Heart right ventricle (tissue), 16 donors: Measurements from ENCODE around the gene SMAD7. TPM values are rescaled to one million over a fixed set of nuclear protein-coding genes. Genes with fewer than 3 reads are reported as not detected.

Experiments used
- ATAC-seq, 8 donors: fragments of 200-7000 bp; cut with Tn5 transposase; one replicate each; pipeline ENCODE4 v1.9.1; 2020; ENCODE audit warnings: mild to moderate bottlenecking in 8 of 8, moderate library complexity in 8 of 8, moderate number of reproducible peaks in 1 of 8
- DNase-seq, 2 donors: peaks; one replicate each; pipeline ENCODE4 v3.0.0-alpha.2; 2020
- H3K27ac ChIP-seq, 10 donors: fragments of 200-600 bp; sonication (generic) in 2 of 10; one replicate each; pipeline versions ENCODE4 v1.5.0 to v1.8.0; 2020 to 2022; ENCODE audit warnings: mild to moderate bottlenecking in 3 of 10
- H3K27me3 ChIP-seq, 7 donors: fragments of 200-600 bp; one replicate each; pipeline ENCODE4 v1.8.0; 2021 to 2022; ENCODE audit warnings: mild to moderate bottlenecking in 2 of 7
- H3K36me3 ChIP-seq, 9 donors: fragments of 200-600 bp; sonication (generic) in 1 of 9; one replicate each; pipeline versions ENCODE4 v1.5.0 to v1.8.0; 2020 to 2022; ENCODE audit warnings: mild to moderate bottlenecking in 2 of 9
- H3K4me1 ChIP-seq, 9 donors: fragments of 200-600 bp; sonication (generic) in 1 of 9; one replicate each; pipeline versions ENCODE4 v1.5.0 to v1.8.0; 2020 to 2022; ENCODE audit warnings: mild to moderate bottlenecking in 4 of 9
- H3K4me3 ChIP-seq, 10 donors: fragments of 200-600 bp; sonication (generic) in 2 of 10; one replicate each; pipeline versions ENCODE4 v1.5.0 to v1.8.0; 2020 to 2022; ENCODE audit warnings: mild to moderate bottlenecking in 7 of 10, moderate library complexity in 2 of 10
- H3K9me3 ChIP-seq, 11 donors: fragments of 200-600 bp in 10 of 11; sonication (generic) in 2 of 11; one replicate each; pipeline versions ENCODE4 v1.5.0 to v1.8.0; 2013 to 2022; ENCODE audit warnings: mild to moderate bottlenecking in 2 of 11, control low read depth in 1 of 11, moderate library complexity in 1 of 11
- CTCF ChIP-seq, 9 donors: fragments of 200-600 bp; sonication (generic) in 2 of 9; IDR thresholded peaks; one replicate each; pipeline versions ENCODE4 v1.5.0 to v1.8.0; 2021 to 2022; ENCODE audit warnings: antibody characterized with exemption in 9 of 9, mild to moderate bottlenecking in 5 of 9, moderate library complexity in 1 of 9
- WGBS, 2 donors: extraction: QIAGEN DNeasy Blood & Tissue Kit; methylation state at CpG; one replicate each; pipeline ENCODE4 v1.1.7; 2013; ENCODE audit warnings: inconsistent platforms in 1 of 2; 5-methylcytosine and 5-hydroxymethylcytosine counted together
- intact Hi-C, 10 donors: fragments of 100-400 bp; cut with DNase I; formaldehyde crosslinking; loops; one replicate each; pipeline versions ENCODE4 v1.11.1 to v1.14.2; 2022
- polyA plus RNA-seq, 2 donors: library from polyadenylated mRNA; stranded (reverse); fragments of 200-250 nt; gene quantifications; one replicate each; pipeline ENCODE4 v1.2.3, GENCODE V29; 2013
- total RNA-seq, 10 donors: library from RNA; stranded (reverse); fragmentation: NEBNext Ultra II Directional in 3 of 10; extraction: Animal tissue kit (Norgen Biotek cat#: 25700) in 3 of 10; gene quantifications; one replicate each; pipeline versions ENCODE4 v1.2.1 to v1.2.4, GENCODE V29; 2021 to 2023
- donor health status: Arrhythmogenic right ventricular cardiomyopathy.
- donor health status: ischemic (EF 13 %, LVEDD 7.1; RV severe dilation, severe dysfunction).
- donor health status: healthy with polysubstance abuse.
- donor health status: DM: no; HTN: yes; CAD: no.
- donor health status: DM: no; HTN: no; CAD: no.
- donor health status: ischemic (EF 25% LVEDD 6.9; RV normal size, moderate dysfunction).
- donor health status: ischemic (EF 25% LVEDD 5.7; RV mildly dilated, moderate dysfunction).
- donor health status: healthy.
- donor health status: DM: yes; HTN: yes; CAD: no.
- donor health status: Ischemic cardiomyopathy.
- donor health status: ischemic (EF 35%, LVEDD 5.7; RV mildly dilated, moderate dysfunction).
- donor health status: nonischemic (EF 11% LVEDD 7.7; RV severe dilation, severe dysfunction).
- donor health status: DM: yes; HTN: yes; CAD: no.
- donor health status: PGD.
- donor health status: ischemic (EF 29% LVEDD 5.4; RV normal size, mild dysfunction).
- donor health status: nonischemic (EF 23%, LVEDD 6.1; RV moderate dilation, normal function).

SMAD7 gene
- total and polyA plus RNA-seq, 12 donors: 6.7 to 28.6 (median 19.2) TPM

GRCh38 chr18:48975817-48976649 is 25.3 kb upstream of the SMAD7 start:
- 1 to 2% methylated on average over 61 to 116 of the region's 119 CpGs for whole genome bisulfite sequencing, 2 donors
- Histone ChIP-seq H3K4me1 (peaks cover 0 to 20% (median 9%) of the 10 kb centered on the region in 9 donors), H3K27ac (peak overlapping the region; percentile 69 to 93 (median 86)), H3K36me3 (no peaks in the 10 kb centered on the region), H3K4me3 (peak overlapping the region; percentile 56 to 77 (median 68)), H3K27me3 (peaks cover 0 to 34% (median 0%) of the 10 kb centered on the region in 7 donors), H3K9me3 (no peaks in the 10 kb centered on the region)
- ATAC-seq (peak; percentile 58 to 86 (median 75)), DNase-seq (peak; percentile 48 to 57)
- no peak for TF ChIP-seq CTCF (IDR thresholded peaks at IDR 0.05)
- intact Hi-C loops: loop anchor here in 1 of 10 donors (2.0 kb wide), 1 partner anchor 41 kb away; no protein-coding TSS in a partner anchor

- peak in 1 of 9 donors; percentile 1 for TF ChIP-seq CTCF (IDR thresholded peaks at IDR 0.05)
- WGBS, 2 donors: 3 to 6% methylated on average over 48 to 58 of the region's 58 CpGs
These were observed 24.5 kb upstream of the SMAD7 start for GRCh38 chr18:48975120-48975816.

GRCh38 chr18:48974304-48975119 is 23.7 kb upstream of the SMAD7 start:
- no peaks in the 10 kb centered on the region for H3K9me3 ChIP-seq
- 58 to 63% methylated on average over 28 of the region's 28 CpGs for WGBS, 2 donors
- H3K4me3 ChIP-seq: peak overlapping the region in 9 of 10 donors; percentile 56 to 77 (median 70)
- intact Hi-C loops: no loop called here
- H3K36me3 ChIP-seq: no peaks in the 10 kb centered on the region
- ATAC-seq: peak; percentile 27 to 81 (median 63)
- H3K27ac ChIP-seq: peak overlapping the region; percentile 69 to 93 (median 86)
- peaks cover 0 to 20% (median 9%) of the 10 kb centered on the region in 9 donors for H3K4me1 ChIP-seq
- peak in 1 of 9 donors; percentile 23 for TF ChIP-seq CTCF (IDR thresholded peaks at IDR 0.05)
- DNase-seq: peak; percentile 41 to 50
- H3K27me3 ChIP-seq: peaks cover 0 to 34% (median 0%) of the 10 kb centered on the region in 7 donors

More at GRCh38 chr18:48975120-48975816, 24.5 kb upstream of the SMAD7 start:
- no peaks in the 10 kb centered on the region for H3K9me3 ChIP-seq
- peak overlapping the region; percentile 69 to 93 (median 86) for H3K27ac ChIP-seq
- intact Hi-C loops: no loop called here
- H3K36me3 ChIP-seq: no peaks in the 10 kb centered on the region
- H3K4me1 ChIP-seq: peaks cover 0 to 20% (median 9%) of the 10 kb centered on the region in 9 donors
- H3K4me3 ChIP-seq: peak overlapping the region; percentile 56 to 77 (median 68)
- H3K27me3 ChIP-seq: peaks cover 0 to 34% (median 0%) of the 10 kb centered on the region in 7 donors
- DNase-seq (peak in 1 of 2 donors; percentile 34), ATAC-seq (peak; percentile 12 to 68 (median 38))
